NK-92 (cell line): ENCODE data around the gene TPX2.
A peak's percentile ranks its signal among the peaks of the same experiment; 100 is the strongest.
"Not testable (repeated sequence)": the region's sequence is repeated elsewhere in the genome, so short reads cannot be mapped to it uniquely, and the experiment has no call there.

Source experiments
- DNase-seq: peaks from one replicate; lab custom pipeline; 2025; ENCODE audit not compliant: unreplicated experiment; lab: John Stamatoyannopoulos, UW

TPX2 gene

GRCh38 chr20:31718952-31719643 is 20.0 kb upstream of the TPX2 start:
- no peak for DNase-seq

GRCh38 chr20:31719644-31720485 is 19.2 kb upstream of the TPX2 start:
- no peak for DNase-seq

- DNase-seq: no peak
Measured at GRCh38 chr20:31720486-31721407, 18.3 kb upstream of the TPX2 start.

GRCh38 chr20:31721408-31722256 is 17.5 kb upstream of the TPX2 start:
- no peak for DNase-seq

GRCh38 chr20:31722257-31723068 is 16.6 kb upstream of the TPX2 start, which contains the start of gene BCL2L1:
BCL2L1 (minus strand) TSS chr20:31722868; CDS start chr20:31722218, 650 bp downstream.
- no peak for DNase-seq

GRCh38 chr20:31723069-31723318 is 16.1 kb upstream of the TPX2 start:
- no peak for DNase-seq

GRCh38 chr20:31723319-31724078 is 15.6 kb upstream of the TPX2 start:
- DNase-seq: peak; percentile 93

GRCh38 chr20:31731321-31731717 is 7.8 kb upstream of the TPX2 start:
- no peak for DNase-seq

GRCh38 chr20:31739550-31739977 is 474 bp downstream of the TPX2 start:
- DNase-seq: no peak

- no peak for DNase-seq
Measured at GRCh38 chr20:31740208-31740607, 1.1 kb downstream of the TPX2 start.

- no peak for DNase-seq
Measured at GRCh38 chr20:31740656-31741323, 1.7 kb downstream of the TPX2 start.

GRCh38 chr20:31746068-31746878 is 7.2 kb downstream of the TPX2 start:
- DNase-seq: no peak

GRCh38 chr20:31747028-31747427 is 7.9 kb downstream of the TPX2 start:
- DNase-seq: not testable (repeated sequence)

- no peak for DNase-seq
Measured at GRCh38 chr20:31747640-31748039, 8.6 kb downstream of the TPX2 start.

- no peak for DNase-seq
Measured at GRCh38 chr20:31749223-31749622, 10.1 kb downstream of the TPX2 start.

GRCh38 chr20:31751126-31751525 is 12.0 kb downstream of the TPX2 start:
- DNase-seq: no peak

- DNase-seq: no peak
Measured at GRCh38 chr20:31757254-31757653, 18.2 kb downstream of the TPX2 start.

- no peak for DNase-seq
Measured at GRCh38 chr20:31758521-31758920, 19.4 kb downstream of the TPX2 start.
